Osteoblast (primary cell): ENCODE results near the gene AGPS. TPM values are rescaled to one million over a fixed set of nuclear protein-coding genes. Genes with fewer than 3 reads are reported as not detected.
"Not testable (repeated sequence)": the region's sequence is repeated elsewhere in the genome, so short reads cannot be mapped to it uniquely, and the experiment has no call there.

Experiments used
- DNase-seq: peaks from one replicate; pipeline ENCODE4 v3.0.0; 2011; ENCODE audit warnings: low spot score, mixed read lengths; ENCODE audit not compliant: insufficient read length; ENCODE audit errors: missing footprints
- H2AFZ ChIP-seq: 2 replicates; pipeline ENCODE4 v1.6.0; 2011; ENCODE audit warnings: mild to moderate bottlenecking, low read length
- H3K27ac ChIP-seq: 2 replicates; pipeline ENCODE4 v1.5.1; 2011; ENCODE audit warnings: mild to moderate bottlenecking, low read depth, low read length, moderate library complexity
- H3K27me3 ChIP-seq: 2 replicates; pipeline ENCODE4 v1.6.0; 2012; ENCODE audit warnings: mild to moderate bottlenecking, control low read depth, inconsistent platforms, low read length, moderate library complexity; ENCODE audit not compliant: insufficient read depth
- H3K36me3 ChIP-seq: 2 replicates; pipeline ENCODE4 v1.5.1; 2011; ENCODE audit warnings: mild to moderate bottlenecking, low read length, control low read depth, moderate library complexity; ENCODE audit not compliant: insufficient read depth
- H3K4me1 ChIP-seq: 2 replicates; pipeline ENCODE4 v1.5.1; 2011; ENCODE audit warnings: mild to moderate bottlenecking, low read length, control low read depth, moderate library complexity; ENCODE audit not compliant: insufficient read depth
- H3K4me2 ChIP-seq: 2 replicates; pipeline ENCODE4 v1.6.0; 2011; ENCODE audit warnings: mild to moderate bottlenecking, low read length; ENCODE audit not compliant: insufficient read depth
- H3K4me3 ChIP-seq: fragments of 200-600 bp; sonication (generic); 3 replicates; pipeline ENCODE4 v1.5.1; 2012; ENCODE audit warnings: mild to moderate bottlenecking, low read length, inconsistent platforms; ENCODE audit not compliant: insufficient read depth
- H3K79me2 ChIP-seq: 2 replicates; pipeline ENCODE4 v1.6.0; 2012; ENCODE audit warnings: mild to moderate bottlenecking, low read length, control low read depth, inconsistent platforms; ENCODE audit not compliant: insufficient read depth
- H3K9me3 ChIP-seq: 2 replicates; pipeline ENCODE4 v1.5.1; 2011; ENCODE audit warnings: low read depth, low read length, control low read depth
- H4K20me1 ChIP-seq: 2 replicates; pipeline ENCODE4 v1.6.0; 2012; ENCODE audit warnings: mild to moderate bottlenecking, low read length, control low read depth; ENCODE audit not compliant: insufficient read depth
- total RNA-seq: library from RNA; depleted of rRNA; stranded (reverse); fragments of >200 nt; gene quantifications from 2 replicates; pipeline ENCODE4 v1.2.3, GENCODE V29; 2012
- TF ChIP-seq, protein P1 (sequence below): IDR thresholded peaks from 2 replicates; pipeline ENCODE4 v1.5.1; 2011; ENCODE audit warnings: mild to moderate bottlenecking, low read depth, low read length, moderate library complexity; ENCODE audit errors: extremely low read depth

The AGPS gene
- total RNA-seq, 1 donor: 34.0 TPM

GRCh38 chr2:177347570-177347969 is 45.0 kb upstream of the AGPS start:
- H3K27me3 ChIP-seq: no peaks in the 10 kb centered on the region
- no peaks in the 10 kb centered on the region for H4K20me1 ChIP-seq
- no peak overlapping the region for H2AFZ ChIP-seq
- no peaks in the 10 kb centered on the region for H3K36me3 ChIP-seq
- H3K4me3 ChIP-seq: no peak overlapping the region
- no peak overlapping the region for H3K4me2 ChIP-seq
- H3K9me3 ChIP-seq: no peaks in the 10 kb centered on the region
- no peak overlapping the region for H3K27ac ChIP-seq
- no peak for DNase-seq
- no peaks in the 10 kb centered on the region for H3K4me1 ChIP-seq
- no peaks in the 10 kb centered on the region for H3K79me2 ChIP-seq
- TF ChIP-seq, protein P1, sequence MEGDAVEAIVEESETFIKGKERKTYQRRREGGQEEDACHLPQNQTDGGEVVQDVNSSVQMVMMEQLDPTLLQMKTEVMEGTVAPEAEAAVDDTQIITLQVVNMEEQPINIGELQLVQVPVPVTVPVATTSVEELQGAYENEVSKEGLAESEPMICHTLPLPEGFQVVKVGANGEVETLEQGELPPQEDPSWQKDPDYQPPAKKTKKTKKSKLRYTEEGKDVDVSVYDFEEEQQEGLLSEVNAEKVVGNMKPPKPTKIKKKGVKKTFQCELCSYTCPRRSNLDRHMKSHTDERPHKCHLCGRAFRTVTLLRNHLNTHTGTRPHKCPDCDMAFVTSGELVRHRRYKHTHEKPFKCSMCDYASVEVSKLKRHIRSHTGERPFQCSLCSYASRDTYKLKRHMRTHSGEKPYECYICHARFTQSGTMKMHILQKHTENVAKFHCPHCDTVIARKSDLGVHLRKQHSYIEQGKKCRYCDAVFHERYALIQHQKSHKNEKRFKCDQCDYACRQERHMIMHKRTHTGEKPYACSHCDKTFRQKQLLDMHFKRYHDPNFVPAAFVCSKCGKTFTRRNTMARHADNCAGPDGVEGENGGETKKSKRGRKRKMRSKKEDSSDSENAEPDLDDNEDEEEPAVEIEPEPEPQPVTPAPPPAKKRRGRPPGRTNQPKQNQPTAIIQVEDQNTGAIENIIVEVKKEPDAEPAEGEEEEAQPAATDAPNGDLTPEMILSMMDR: no peak

DNA sequence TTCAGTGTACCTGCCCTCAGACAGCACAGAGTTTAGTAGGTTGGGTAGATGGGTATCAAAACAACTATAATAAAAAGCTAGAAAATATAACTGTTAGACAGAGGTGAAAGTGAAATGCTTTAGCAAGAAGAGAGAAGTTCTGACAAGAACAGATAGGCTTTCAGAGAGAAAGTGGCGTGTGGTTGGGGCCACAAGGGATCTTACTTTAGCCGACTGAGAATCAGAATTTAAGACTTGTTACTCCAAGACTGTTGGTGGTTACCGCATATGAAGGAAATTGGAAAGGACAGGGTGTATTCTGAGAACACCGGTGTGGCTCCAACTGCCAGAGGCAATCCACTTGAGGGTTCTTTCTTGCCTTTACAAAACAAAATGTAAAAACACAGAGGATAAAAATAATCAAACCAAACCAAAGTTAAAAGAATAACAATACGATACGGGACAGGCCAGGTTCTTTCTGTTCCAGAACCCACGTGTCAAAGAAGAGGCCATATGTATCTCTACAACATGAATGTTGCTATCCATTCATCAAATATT is 44.4 kb upstream of the AGPS start:
- H4K20me1 ChIP-seq: no peaks in the 10 kb centered on the region

DNA sequence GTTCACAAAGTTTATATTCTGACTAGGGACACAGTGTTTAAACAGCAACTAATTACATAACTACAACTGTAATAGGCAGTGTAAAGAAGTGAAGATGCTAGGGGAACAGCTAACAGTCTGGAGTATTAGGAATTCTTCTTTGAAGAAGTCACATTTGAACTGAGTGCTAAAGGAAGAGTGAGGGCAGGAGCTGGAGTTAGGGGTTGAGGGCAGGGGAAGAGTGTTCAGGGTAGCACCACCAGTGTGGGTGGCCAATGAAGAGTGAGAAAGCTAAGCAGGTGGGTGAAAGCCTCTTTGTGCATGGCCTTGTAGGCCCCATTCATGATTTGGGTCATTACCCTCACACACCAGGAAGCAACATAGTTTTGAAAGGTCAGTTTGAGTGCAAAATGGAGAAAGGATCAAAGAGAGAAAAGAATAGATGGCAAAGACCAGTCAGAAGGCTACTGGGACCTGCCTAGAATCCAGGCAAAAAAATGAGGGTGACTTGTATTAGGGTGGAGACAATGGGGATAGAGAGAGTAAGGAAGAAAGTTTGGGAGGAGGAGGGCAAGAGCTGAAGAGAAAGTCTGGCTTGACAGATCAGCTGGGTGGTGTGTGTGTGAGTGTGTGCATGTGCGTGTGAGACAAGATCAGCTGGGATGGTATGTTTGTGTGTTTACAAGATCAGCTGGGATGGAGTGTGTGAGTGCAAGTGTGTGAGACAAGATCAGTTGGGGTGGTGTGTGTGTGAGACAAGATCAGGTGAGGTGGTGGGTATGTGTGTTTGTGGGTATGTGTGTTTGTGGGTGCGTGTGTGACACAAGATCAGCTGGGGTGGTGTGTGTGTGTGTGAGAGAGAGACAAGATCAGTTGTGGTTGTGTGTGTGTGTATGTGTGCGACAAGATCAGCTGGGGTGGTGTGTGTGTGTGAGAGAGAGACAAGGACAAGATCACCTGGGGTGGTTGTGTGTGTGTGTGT is 43.6 kb upstream of the AGPS start:
- Histone ChIP-seq H3K36me3 (no peaks in the 10 kb centered on the region), H3K27ac (no peak overlapping the region), H3K4me3 (no peak overlapping the region), H3K79me2 (no peaks in the 10 kb centered on the region), H3K27me3 (no peaks in the 10 kb centered on the region), H3K9me3 (no peaks in the 10 kb centered on the region), H2AFZ (no peak overlapping the region), H3K4me2 (no peak overlapping the region), H4K20me1 (no peaks in the 10 kb centered on the region), H3K4me1 (no peaks in the 10 kb centered on the region)
- TF ChIP-seq, protein P1: no peak
- no peak for DNase-seq

More for the DNA sequence above, 44.4 kb upstream of the AGPS start:
- no peak overlapping the region for H3K27ac ChIP-seq
- TF ChIP-seq, protein P1: no peak
- no peak overlapping the region for H3K4me3 ChIP-seq
- no peak overlapping the region for H3K4me2 ChIP-seq
- no peaks in the 10 kb centered on the region for H3K27me3 ChIP-seq
- no peaks in the 10 kb centered on the region for H3K36me3 ChIP-seq
- H3K9me3 ChIP-seq: no peaks in the 10 kb centered on the region
- H2AFZ ChIP-seq: no peak overlapping the region
- no peaks in the 10 kb centered on the region for H3K4me1 ChIP-seq
- H3K79me2 ChIP-seq: no peaks in the 10 kb centered on the region
- DNase-seq: no peak

GRCh38 chr2:177350624-177351023 is 41.9 kb upstream of the AGPS start:
- not testable (repeated sequence) for H3K4me2 ChIP-seq, H3K79me2 ChIP-seq, H4K20me1 ChIP-seq, H2AFZ ChIP-seq, H3K27me3 ChIP-seq, DNase-seq, H3K27ac ChIP-seq, H3K36me3 ChIP-seq, H3K4me3 ChIP-seq, H3K9me3 ChIP-seq, H3K4me1 ChIP-seq

DNA sequence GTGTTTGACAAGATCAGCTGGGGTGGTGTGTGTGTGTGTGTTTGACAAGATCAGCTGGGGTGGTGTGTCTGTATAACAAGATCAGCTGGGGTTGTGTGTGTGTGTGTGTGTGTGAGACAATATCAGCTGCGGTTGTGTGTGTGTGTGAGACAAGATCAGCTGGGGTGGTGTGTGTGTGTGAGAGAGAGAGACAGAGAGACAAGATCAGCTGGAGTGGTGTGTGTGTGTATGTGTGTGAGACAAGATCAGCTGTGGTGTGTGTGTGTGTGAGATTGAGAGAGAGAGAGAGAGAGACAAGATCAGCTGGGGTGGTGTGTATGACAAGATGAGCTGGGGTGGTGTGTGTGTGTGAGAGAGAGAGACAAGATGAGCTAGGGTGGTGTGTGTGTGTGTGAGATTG is 41.5 kb upstream of the AGPS start:
- not testable (repeated sequence) for H3K4me1 ChIP-seq, H3K9me3 ChIP-seq, H4K20me1 ChIP-seq, DNase-seq, H3K79me2 ChIP-seq, H3K4me2 ChIP-seq, H2AFZ ChIP-seq, H3K27ac ChIP-seq, H3K4me3 ChIP-seq, H3K27me3 ChIP-seq, H3K36me3 ChIP-seq
